ENCODE measurements around the gene RAB23.

GRCh38 chr6:57142178-57142525 is 80.0 kb downstream of the RAB23 start:
- TF ChIP-seq CTCF (IDR thresholded peaks at IDR 0.05) (no peak), POLR2AphosphoS5 (IDR thresholded peaks at IDR 0.05) (no peak), POLR2A (IDR thresholded peaks at IDR 0.05) (no peak)
